ENCODE data around the gene ARHGAP15.

Gene ARHGAP15

DNA sequence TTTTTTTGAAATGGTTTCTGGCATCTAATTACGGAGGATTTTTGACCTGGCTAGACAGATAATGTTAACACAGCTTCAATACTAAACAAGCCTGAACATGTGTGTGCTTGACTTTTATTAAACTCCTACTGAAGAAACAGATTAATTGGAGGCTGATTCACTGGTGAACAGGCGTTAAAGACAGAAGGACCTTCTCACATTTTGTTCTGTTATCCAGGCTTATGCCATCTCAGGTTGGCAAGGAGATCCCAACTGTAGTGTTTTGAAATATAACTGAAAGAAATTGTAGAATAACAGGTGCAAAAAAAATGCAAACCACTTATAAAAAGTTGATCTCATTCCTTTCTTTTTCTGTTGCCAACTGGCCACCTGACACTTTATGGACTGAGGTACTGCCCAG lies 269.6 kb downstream of the ARHGAP15 start:
- DNase-seq (ENCODE audit: low spot score): no peak

DNA sequence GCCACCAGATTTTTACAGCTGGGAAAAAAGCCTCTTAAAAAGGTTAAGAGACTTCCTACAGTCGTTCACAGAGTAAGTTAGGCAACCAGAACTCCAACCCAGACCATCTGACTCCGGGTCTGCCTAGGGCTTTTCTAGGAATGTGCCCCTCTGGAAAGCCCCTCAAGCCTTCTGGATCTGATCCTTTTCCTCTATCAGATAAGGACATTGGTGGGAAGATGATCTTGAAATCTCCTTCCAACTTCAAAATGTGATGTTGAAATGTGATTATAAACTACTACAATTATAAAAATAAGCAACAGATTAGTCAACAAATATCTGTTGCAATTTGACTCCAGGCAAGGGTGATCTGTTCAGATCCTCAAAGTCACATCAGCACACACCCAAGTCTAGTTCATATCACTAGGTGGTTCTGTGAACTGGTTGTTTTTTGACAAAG lies 270.4 kb downstream of the ARHGAP15 start:
- DNase-seq (ENCODE audit: low spot score): no peak

DNA sequence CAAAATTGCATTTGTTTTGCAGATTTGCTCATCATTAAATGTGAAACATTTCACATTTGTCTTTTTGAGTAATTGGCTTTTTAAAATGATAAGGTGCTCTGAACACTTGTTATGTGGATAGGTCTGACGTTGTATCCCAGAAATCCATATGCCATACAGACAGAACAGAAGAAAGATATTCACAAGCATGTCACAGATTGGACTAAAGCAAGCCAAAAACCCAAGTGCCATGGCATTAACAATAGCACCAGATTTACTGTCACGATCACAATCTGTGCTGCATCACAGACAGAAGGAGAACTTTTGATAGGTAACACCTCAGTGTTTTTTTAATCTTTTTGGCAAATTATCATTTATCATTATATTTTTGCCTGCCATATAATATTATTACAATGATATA lies 272.6 kb downstream of the ARHGAP15 start:
- no peak for DNase-seq (ENCODE audit: low spot score)

DNA sequence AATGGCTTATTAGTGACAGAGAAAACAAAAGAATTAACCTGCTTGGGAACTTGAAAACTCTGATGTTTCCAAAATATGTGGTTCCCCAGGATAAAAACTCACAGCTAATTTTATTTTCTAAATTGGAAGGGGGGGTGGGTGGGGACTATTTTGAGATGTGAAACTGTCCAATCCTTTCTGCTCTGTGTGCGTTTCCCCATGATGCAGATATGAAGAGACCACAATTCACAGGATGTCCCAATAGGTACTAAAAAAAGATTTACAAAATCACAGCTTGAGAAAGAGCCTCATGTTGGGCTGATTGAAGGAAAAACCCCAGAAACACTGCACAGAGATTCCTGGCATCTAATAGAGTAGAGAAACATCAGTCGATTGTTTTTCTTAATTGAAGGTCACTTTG lies 273.2 kb downstream of the ARHGAP15 start:
- no peak for DNase-seq (ENCODE audit: low spot score)

DNA sequence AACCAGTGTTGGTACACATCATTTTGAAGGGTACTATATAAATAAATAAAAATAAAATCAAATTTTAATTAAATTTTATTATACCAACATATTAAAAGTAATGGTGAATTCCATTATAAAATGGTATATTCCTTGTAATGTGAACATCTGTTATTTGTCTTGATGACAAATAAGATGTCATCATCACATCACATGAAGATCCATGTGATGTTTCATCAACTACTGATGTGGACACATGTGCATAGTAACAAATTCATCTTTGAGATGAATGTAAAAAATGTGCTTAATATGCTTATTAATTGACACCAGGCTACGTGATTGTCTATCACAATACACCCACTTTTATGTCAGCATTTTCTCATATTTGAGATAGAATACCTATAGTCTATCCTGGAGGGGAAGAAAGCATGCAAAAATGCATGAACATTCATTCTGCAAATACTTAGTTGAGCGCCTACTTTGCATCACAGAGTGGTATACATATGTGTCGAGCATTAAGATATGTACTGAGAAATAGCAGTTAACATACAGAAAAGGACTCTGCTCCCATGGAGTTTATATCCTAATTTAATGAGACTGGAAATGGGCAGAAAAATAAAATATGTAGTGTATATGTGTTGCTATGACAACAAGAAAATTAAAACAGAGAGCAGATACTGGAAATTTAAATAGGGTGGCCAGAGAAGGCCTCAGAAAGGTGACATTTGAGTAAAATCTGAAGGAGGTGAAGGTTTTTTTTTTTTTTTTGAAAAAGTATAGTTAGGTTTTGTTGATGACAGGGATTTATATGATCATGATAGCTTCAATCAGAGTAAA lies 281.1 kb downstream of the ARHGAP15 start:
- DNase-seq (ENCODE audit: low spot score): no peak

DNA sequence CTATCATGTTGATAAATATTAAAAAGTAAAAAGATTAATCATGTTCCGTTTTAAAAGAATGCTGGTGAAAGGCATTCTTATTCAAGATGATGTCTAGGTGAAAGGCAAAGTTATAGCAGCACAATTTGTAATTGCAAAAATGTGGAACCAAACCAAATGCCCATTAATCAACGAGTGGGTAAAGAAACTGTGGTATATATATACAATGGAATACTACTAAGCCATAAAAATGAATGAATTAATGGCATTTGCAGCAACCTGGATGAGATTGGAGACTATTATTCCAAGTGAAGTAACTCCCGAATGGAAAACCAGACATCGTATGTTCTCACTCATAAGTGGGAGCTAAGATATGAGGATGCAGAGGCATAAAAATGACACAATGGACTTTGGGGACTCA lies 286.4 kb downstream of the ARHGAP15 start:
- DNase-seq (ENCODE audit: low spot score): no peak

DNA sequence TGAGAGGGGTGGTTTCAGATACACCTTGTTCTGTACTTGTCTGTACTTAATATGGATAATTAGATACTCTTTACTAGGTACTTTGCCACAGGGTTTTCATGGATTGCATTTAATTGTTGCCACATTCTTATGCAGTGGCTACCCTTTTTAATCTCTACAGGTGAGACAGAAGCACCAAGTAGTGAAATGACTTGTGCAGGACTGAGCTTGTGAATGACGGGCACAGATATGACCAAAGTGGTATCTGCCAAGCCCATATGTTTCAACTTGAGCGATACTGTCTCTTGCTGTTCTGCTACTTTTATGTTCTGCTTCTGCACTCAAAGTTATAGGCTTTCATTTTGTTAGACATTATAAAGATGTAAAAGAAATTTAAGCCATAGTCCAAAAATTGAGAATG lies 288.2 kb downstream of the ARHGAP15 start:
- no peak for DNase-seq (ENCODE audit: low spot score)

DNA sequence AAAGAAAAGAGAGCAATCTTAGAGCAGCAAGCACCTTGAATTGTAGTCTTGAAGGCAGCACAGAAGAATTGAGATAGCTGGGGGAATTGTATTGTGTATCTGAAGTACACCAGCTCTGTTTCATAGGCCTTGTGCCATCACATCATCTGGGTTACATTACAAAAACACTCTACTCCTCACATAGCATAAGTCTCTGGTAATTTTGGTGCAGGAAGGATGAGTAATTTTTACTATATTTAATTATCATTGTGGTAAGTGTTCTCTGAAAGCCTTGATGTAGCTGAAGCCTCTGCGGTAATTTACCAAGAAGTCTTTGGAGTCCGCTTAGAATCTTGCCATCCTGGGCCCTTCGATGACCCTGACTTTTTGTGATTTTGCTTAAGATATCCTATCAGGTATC lies 291.1 kb downstream of the ARHGAP15 start:
- no peak for DNase-seq (ENCODE audit: low spot score)

DNA sequence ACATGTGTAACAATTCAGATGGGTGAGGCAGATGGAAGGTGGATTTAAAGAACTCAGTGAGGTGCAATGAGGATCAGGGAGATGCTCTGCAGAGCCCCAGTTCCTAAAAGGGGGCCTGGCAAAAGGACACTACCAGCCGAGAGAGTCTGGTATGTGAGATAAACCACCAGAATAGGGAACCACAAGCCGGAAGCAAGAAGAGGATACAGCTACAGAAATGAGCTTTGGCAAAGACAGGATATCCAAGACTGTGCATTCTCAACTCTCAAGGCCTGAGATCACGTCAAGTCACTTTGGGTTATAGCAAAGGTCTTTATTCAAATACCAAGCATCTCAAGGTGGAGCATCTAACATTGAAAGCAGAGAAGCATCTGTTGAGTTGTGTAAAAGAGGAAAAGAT lies 293.5 kb downstream of the ARHGAP15 start:
- DNase-seq (ENCODE audit: low spot score): no peak

DNA sequence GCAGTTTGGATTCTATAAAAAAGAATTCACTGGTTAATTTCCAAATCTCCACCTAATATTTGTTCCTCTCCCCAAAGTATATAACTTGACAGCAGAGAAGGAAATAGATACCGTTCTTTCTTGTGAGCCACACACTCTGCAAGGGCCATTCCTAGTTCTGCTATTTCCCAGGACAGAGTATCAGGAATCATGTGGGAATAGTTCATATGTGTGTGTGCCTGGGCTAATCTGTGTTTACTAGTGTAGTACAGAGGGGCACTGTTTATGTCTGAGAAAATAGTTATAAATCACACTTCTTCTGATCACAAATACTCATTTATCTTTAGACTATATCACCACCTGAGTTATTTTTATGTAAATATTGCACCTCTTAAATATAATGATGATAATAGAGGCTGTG lies 296.7 kb downstream of the ARHGAP15 start:
- no peak for DNase-seq (ENCODE audit: low spot score)

DNA sequence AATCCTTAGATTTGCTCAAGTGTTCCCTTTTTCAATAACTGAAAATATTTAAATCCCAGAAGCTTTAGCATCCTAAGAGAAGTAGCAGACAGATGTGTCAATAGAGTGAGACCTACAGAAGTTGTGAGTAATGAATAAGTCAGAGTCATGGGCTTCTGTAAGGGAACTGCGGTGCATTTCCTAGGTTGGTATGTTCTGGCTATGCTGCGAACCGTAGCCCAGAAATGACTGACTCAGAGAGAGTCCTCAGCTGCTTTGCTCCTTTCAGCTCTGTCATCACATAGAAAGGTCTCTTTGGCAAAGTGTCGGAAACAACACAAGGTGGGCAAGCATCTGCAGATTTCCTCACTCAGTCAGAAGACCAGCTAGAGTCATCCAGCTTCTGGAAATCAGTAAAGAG lies 297.1 kb downstream of the ARHGAP15 start:
- no peak for DNase-seq (ENCODE audit: low spot score)

DNA sequence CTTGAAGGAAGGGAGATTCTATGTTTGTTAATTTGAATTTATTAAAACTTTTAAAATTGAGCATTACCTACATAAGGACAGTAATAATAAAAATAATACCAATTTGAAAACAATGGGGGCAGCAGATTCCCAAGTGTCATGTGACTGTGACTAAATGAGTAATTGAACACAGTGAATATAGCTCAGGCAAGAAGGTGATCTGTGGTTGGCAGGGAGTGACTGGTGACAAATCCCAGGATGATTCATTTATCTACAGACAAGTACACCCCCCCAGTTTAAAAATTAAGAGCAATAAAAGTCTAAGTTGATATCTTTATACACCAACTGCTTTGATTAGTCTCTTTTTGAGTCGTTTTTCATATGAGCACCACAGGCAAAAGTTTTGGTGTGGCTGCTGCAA lies 299.5 kb downstream of the ARHGAP15 start:
- no peak for DNase-seq (ENCODE audit: low spot score)

DNA sequence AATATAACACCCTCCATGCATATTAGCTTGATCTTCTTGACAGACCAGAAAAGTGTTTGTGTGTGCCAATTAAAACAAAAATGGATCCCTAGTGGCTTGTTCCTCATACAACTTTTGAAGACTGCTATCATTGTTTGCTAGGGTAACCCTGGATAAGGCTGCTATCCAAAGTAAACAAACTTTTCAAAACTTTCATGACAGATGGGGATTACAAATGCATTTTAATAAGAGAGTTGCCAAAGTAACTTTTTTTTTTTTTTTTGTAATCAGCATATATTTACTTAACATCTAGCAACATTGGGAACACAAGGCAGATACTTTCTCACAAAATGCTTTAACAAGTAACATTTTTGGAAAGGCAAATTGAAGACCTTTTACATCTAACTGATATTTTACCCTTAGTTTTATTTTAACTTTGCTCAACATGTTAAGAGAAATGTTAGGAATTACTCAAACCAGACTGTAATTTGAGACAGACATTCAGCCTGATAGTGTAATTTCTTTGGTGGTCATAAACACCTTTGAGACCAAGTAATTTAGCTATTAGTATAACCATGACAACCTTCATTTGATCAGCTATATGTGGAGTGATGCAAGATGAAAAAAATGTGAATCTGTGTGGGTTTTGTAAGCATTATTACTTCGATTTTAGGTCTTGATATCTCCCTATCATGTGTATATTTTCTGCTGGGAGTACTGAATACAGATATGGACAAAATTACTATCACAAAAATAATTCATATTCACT lies 300.9 kb downstream of the ARHGAP15 start:
- no peak for DNase-seq (ENCODE audit: low spot score)

DNA sequence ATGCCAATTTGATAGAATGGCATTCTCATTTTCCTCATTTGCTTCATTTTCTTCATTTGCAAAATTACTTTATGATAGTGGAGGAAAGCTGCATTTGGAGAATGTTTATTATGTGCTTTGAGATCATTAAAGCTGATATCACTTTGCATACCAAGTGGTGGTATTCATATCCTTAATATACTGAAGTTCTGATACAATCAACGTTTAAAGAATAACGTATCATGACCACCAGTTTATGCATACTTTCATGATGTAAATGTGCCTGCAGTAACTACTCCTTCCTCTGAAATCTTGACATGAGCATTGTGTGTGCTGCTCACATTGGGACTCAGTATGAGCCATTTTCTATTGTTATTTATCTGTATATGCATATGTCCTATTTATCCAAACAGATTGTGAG lies 302.1 kb downstream of the ARHGAP15 start:
- no peak for DNase-seq (ENCODE audit: low spot score)

DNA sequence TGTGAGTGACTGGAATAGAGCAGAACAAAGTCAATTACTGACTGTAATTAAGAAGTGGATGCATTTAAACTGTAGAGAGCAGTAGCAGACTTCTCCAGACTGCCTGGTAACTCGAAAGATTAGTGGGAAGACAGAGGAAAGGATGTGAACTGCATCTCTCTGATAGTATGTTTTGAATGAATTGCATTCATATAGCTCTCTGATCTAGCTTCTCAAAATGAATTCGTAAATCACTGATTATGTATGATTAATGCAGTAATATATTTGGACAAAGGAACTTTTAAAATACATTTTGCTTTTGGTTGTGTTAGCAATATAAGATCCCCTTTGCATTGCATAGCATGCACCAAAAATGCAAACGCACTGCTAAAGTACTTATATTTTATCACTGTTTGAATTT lies 304.0 kb downstream of the ARHGAP15 start:
- DNase-seq (ENCODE audit: low spot score): no peak

DNA sequence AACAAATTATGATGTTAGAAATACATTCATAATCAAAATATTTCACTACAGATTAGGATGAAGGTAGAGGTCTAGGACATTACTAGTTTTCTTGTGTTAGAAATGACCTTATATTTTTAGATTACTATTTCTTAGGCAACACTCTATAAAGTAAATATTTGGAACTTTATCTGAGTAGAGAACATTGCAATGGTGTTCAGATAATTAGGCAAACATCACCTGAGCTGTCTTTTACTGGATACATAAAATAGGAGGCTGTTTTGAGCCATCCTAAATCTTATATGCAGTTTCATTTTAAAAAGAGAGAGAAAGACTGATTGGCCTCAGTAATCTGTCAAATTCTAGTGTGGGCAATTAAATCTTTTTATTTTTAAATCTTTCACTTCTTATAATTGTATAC lies 304.6 kb downstream of the ARHGAP15 start:
- no peak for DNase-seq (ENCODE audit: low spot score)

DNA sequence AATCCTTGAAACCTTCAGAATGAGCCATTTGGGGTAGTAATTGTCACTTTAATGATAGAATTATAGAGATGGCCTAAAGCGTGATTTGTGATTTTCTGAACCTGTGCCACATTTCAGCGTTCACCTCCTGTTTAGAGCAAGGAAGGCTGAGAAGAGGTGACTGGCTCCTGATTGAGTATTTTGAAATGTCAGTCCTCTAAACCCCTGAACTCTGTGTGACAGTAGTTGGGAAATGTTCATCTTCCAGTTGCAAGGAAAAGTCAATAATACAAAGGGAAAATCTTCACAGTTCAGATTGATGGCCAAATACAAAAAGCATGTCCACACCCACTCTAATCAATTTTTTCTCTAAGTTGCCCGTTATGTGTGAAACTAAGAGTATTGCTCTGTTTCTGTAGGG lies 305.2 kb downstream of the ARHGAP15 start:
- DNase-seq (ENCODE audit: low spot score): no peak

DNA sequence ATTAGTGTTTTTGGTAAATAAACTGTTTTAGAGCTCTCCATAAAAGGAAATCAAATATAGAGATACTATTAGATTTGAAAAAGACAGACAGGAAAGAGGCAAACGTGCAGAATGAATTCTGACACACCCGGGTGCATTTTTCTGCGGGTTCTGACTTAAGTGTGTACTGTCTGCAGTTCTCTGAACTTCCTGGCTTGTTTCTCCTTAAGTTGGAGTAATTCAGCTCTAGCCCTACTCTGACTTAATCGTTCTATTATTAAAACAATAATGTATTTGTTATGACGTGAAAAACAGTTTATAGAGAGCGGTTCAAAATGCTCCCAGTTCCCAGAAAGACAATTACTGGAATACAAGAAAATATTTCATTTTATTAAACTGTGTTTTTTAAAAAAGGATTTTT lies 305.9 kb downstream of the ARHGAP15 start:
- no peak for DNase-seq (ENCODE audit: low spot score)

DNA sequence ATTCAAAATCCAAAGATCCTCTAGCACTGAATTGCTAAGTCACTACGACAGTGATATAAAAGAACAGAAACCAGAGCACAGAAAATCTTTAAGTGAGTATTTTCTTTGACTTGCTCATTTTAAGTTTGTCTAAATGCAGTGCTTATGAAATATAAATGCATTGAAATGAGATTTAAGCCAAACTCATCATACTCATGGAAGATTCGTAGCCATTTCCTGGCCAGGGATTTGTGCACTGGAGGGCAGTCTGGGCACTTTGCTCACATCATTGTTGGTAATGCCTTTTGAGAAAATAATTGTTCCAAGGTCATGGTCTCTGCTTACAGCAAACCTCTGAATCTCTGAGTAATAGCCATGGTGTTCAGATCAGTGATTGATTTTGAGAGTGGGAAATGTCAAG lies 307.7 kb downstream of the ARHGAP15 start:
- no peak for DNase-seq (ENCODE audit: low spot score)

DNA sequence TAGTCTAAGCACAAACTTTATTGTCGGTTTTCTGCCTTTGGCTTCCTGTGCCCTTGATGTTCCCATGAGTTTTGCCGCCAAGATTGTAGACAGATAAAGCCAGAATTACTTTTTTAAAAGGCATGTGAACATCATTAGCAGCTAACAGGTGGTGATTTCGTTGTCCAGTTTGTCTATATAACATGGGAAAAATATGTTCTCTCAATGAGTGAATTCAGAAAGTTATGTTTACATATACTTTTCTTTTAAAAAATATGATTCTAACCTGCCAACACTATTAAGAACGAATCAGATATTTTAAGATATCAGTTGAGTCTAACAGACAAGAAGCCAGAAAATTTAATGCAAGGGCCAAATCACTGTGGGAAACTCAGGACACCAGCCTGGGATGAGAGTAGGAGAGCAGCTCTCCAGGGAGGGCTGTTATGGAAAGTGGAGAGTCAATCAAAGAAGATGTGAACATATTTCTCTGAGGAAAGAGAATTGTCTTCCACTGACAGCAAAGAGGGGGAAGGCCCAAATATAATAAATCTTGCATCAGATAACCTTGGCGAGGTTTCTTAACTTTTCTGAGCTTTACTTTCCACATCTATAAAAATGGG lies 311.3 kb downstream of the ARHGAP15 start:
- DNase-seq (ENCODE audit: low spot score): no peak

DNA sequence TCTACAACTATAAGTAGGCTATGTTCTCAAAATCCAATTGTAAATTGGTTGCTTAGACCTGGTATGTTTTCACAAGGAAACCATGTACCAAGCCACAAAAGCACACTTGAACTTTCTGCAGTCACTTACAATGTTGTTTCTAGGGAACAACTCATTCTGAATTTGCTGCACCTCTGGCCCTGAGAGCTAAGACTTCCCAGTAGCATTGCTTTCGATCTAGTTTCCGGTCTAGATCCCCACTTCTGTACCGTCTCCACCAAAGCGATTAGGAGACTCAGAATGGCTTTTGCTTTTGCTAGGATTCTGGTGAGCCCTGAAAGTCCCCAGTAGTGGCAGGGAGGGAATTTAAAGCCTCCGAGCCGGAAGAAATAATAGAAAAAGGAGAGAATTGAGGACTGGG lies 313.0 kb downstream of the ARHGAP15 start:
- DNase-seq (ENCODE audit: low spot score): no peak

DNA sequence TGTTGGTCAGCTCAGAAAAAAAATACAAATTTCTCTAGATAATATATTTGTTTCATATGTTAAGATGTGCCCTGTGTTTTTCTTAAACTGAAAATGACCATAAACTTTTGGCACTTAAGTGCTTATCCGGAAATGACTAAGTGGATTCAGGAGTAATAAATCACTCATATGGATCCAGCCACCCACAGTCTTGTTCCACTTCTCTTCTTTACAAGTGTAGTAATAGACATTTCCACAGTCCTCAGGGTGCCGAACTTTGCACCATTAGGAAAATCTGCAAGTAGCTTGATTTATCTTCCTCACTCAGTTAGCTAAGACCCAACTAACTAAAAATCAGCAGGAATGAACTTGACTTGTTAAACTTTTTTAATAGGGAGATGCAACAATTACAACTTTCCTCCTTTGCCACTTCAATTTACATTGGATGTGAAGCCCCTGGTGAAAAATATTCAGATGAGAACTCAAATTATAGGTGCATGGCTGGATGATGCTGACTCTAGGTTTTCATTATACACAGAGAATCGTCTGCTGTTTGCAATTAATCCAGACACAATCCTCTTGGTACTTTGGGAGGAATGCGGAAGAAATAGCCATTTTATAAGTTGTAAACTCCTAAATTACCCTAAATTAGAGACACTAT lies 322.5 kb downstream of the ARHGAP15 start:
- DNase-seq (ENCODE audit: low spot score): no peak

All from D341Med (cell line).